DMS79 (cell line): ENCODE data around the gene THBS2.
"Not testable (repeated sequence)": the region's sequence is repeated elsewhere in the genome, so short reads cannot be mapped to it uniquely, and the experiment has no call there.

Experiments used
- DNase-seq: peaks from one replicate; lab custom pipeline; 2025; lab: John Stamatoyannopoulos, UW

The THBS2 gene

GRCh38 chr6:169253337-169254238, at the start of gene THBS2:
TSS of gene THBS2 (minus strand) at chr6:169253846. CDS start at chr6:169250784, 3,062 bp downstream.
- DNase-seq: no peak

- DNase-seq: no peak
Measured at GRCh38 chr6:169302716-169303115, 49.1 kb upstream of the THBS2 start.

DNA sequence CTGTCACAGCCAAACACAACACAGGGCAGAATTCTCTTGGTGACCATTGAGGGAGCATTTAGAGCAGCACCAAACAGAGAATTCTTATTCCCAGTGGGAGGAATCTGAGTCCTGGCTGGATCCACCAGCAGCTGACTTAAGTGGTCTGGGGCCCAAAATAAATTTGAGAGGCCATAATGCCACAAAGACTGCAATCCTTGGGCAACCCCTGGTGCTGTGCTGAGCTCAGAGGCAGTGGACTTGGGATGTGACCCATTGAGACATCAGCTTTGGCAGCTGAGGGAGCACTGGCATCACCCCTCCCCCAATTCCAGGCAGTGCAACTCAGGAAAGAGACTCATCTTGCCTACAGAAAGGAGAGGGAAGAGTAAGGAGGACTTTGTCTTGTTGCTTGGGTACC, 48.6 kb upstream of the THBS2 start:
- DNase-seq: no peak

GRCh38 chr6:169300916-169301315, 47.3 kb upstream of the THBS2 start:
- no peak for DNase-seq

- not testable (repeated sequence) for DNase-seq
Measured at GRCh38 chr6:169298626-169299025, 45.0 kb upstream of the THBS2 start.

- DNase-seq: no peak
Measured at GRCh38 chr6:169296622-169297021, 43.0 kb upstream of the THBS2 start.

DNA sequence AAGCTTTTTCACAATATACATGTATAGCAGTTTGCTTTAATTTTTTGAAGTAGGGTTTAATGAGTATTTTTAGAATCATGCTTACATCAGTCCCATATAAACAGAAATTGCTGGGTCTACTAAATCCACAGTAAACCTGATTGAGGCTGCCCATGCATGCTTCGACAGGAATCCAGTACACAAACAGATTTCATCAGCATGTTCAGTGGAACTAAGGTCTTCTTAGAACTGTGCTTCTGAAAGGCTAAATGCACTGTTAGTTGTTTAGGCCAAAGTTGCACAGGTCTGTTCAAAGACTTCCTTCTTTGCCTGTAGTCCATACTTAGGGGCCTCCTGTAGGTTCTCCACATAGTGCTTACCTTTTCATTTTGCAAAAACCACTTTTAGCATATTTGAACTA, 42.5 kb upstream of the THBS2 start:
- DNase-seq: no peak

DNA sequence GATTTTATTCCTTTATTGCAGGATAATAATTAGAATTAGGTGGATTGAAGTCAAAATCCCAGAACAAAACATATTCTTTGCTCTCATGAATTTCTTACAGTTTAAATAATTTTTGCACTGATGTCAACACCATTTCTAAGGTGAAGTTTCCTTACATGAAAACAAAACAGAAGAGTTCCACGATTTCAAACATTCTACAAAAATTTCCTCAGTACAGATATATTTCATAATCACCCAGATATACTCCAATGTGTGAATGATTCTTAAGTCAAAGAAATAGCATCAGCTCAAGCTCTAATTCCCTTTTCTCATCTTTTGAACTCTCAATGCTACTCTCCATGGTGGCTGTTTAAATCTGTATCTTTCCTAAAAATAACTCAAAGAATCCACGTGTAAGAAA, 39.5 kb upstream of the THBS2 start:
- no peak for DNase-seq

- no peak for DNase-seq
Measured at GRCh38 chr6:169292338-169293124, 38.9 kb upstream of the THBS2 start.

DNA sequence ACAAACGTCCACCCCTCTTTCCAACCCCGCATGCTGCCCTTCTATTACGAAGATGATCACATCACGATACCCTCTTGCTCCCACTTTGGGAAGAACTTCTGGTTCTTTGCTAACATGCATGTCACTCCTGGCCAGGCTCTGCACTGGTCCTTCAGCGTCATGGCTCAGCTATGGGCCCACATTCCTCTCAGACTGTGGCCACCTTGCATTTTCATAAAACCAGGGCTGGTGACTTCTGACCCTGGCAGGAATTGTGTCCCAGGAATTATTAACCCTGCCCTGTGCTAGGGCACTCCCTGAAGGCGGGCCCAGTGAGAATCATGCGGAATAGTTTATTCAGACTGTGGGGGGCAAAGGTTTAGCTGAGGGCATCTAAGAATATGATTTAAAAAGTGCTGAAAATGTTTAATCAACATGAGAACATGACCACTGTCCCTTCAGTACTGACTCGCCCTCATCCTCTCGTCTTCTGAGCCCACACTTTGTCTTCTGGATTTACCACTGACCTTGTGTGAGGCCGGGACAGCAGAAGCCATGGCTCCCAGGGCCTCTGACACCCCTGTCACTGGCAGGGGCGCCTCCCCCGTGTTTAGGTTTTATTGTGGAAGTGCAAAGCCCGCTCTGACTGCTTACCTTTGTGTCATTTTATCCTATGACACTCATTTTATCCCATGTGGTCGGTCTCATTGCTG, 38.1 kb upstream of the THBS2 start:
- no peak for DNase-seq

DNA sequence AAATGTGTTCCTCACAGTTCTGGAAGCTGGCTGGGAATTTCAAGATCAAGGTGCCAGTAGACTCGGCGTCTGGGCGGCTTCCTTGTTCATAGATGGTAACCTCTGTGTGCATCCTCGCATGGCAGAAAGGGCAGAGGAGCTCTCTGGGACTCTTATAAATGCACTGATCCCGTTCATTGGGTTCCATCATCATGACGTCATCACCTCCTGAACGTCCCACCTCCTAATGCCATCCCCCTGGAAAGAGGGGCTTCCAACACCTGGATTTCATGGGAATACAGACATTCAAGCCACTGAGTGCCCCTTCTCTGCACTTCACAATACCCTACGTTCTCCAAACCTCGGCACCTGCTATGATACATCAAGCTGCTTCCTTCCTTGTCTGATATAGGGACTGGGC, 37.5 kb upstream of the THBS2 start:
- DNase-seq: no peak

GRCh38 chr6:169289619-169290339, 36.1 kb upstream of the THBS2 start:
- no peak for DNase-seq

DNA sequence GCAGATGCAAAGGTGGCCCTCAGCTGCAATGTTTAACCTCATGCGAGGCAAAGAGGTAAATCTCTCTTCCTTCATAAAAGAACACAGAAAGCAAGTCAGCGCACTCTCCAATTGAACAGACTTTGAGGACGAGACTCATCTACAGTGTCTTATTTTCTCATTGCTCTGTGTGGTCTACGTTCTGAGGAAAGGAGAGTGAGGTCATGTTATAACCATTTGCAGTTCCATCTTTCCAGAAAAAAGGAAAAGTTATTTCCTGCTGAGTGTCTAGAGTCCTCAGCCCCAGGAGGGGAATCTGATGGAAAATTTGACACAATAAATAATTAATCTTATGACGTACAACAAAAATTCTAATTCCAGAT, 35.6 kb upstream of the THBS2 start:
- DNase-seq: no peak

GRCh38 chr6:169288591-169288990, 34.9 kb upstream of the THBS2 start:
- DNase-seq: no peak

DNA sequence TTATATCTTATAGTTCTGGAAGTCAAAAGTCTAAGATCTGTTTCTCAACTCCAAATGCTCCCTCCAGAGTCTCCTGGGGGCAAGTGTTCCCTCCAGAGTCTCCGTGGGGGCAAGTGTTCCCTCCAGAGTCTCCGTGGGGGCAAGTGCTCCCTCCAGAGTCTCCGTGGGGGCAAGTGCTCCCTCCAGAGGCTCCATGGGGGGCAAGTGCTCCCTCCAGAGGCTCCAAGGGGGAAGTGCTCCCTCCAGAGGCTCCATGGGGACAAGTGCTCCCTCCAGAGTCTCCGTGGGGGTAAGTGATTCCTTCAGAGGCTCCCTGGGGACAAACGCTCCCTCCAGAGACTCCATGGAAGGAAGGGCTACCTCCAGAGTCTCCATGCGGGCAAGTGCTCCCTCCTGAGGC, 34.0 kb upstream of the THBS2 start:
- no peak for DNase-seq

GRCh38 chr6:169286961-169287360, 33.3 kb upstream of the THBS2 start:
- DNase-seq: no peak

DNA sequence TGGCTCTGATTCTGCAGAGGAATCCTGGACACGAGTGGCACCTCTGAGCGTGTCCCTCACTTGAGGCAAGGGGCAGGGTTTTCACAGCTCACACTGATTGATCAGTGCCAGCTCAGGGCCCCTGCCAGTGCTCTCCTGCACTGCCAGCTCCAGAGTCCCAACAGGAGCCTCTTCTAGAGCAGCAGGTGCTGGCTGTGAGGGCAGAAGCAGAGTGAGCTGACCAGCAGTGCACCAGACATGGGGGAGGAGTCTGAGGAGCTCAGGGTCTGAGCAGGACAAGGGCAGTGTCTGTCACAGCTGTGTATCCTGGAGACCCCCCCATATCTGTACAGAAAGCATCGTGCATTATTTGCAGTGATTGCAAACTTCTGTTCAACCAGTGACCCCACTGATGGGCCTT, 31.5 kb upstream of the THBS2 start:
- no peak for DNase-seq

DNA sequence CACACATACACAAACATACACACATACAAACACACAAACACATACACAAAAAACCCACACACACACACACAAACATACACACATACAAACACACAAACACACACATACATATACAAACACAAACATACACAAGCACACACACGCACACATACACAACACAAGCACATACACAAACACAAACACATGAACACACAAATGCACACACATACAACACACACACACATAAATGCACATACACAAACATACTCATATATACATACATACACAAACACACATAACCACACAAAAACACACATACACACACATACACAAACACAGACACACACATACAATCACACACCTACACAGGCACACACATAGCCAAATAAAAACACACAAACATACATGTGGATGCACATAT, 30.3 kb upstream of the THBS2 start:
- no peak for DNase-seq

GRCh38 chr6:169282043-169282442, 28.4 kb upstream of the THBS2 start:
- no peak for DNase-seq

GRCh38 chr6:169277619-169278018, 24.0 kb upstream of the THBS2 start:
- no peak for DNase-seq

DNA sequence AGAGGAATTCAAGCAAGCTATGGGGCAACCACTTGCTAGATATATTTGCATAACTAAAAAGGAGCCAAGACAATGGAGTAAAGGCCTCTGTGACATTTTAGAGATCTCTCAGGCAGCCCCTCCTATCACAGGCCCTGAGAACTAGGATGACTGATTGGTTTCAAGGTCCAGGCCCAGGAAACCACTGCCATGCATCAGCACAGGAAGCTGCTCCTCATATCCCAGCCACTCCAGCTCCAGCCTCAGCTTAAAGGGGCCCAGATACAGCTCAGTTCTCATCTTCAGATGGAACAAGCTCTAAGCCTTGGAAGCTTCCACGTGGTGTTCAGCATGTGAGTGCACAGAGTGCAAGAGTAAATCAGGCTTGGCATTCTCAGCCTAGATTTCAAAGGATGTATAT, 21.1 kb upstream of the THBS2 start:
- no peak for DNase-seq

DNA sequence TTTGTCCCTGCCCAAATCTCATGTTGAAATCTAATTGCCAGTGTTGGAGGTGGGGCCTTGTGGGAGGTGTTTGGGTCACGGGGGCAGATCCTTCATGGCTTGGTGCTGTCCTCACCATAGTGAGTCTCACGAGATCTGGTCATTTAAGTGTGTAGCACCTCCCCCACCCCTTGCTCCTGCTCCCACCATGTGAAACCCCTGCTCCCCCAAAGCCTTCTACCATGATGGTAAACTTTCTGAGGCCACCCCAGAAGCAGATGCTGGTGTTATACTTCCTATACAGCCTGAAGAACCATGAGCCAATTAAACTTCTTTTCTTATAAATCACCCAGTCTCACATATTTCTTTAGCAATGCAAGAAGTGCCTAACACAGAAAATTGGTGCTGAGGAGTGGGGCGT, 19.9 kb upstream of the THBS2 start:
- no peak for DNase-seq
